GM13977 (cell line): ENCODE results near the gene KLHL40.

Experiments
- DNase-seq: peaks from one replicate; pipeline ENCODE4 v3.0.0; 2012; ENCODE audit warnings: low spot score
- in situ Hi-C: fragments of 300-500 bp; cut with MboI; formaldehyde crosslinking; loops from one replicate; pipeline ENCODE4 v1.12.0; 2022; ENCODE audit warnings: low sequenced_read_pairs, low pct_unique_long_range_greater_than_20kb, mixed read lengths, inconsistent platforms; ENCODE audit not compliant: unreplicated experiment
- TF ChIP-seq, protein P1 (sequence below): IDR thresholded peaks from 2 replicates; pipeline ENCODE4 v1.5.1; 2012; ENCODE audit warnings: mild to moderate bottlenecking, control low read depth; ENCODE audit not compliant: insufficient read depth; ENCODE audit errors: extremely low read depth, missing control alignments

The KLHL40 gene

GRCh38 chr3:42656680-42657610 is 28.4 kb upstream of the KLHL40 start:
- in situ Hi-C loops = no loop called here
- TF ChIP-seq, protein P1, sequence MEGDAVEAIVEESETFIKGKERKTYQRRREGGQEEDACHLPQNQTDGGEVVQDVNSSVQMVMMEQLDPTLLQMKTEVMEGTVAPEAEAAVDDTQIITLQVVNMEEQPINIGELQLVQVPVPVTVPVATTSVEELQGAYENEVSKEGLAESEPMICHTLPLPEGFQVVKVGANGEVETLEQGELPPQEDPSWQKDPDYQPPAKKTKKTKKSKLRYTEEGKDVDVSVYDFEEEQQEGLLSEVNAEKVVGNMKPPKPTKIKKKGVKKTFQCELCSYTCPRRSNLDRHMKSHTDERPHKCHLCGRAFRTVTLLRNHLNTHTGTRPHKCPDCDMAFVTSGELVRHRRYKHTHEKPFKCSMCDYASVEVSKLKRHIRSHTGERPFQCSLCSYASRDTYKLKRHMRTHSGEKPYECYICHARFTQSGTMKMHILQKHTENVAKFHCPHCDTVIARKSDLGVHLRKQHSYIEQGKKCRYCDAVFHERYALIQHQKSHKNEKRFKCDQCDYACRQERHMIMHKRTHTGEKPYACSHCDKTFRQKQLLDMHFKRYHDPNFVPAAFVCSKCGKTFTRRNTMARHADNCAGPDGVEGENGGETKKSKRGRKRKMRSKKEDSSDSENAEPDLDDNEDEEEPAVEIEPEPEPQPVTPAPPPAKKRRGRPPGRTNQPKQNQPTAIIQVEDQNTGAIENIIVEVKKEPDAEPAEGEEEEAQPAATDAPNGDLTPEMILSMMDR = no peak
- DNase-seq = no peak

DNA sequence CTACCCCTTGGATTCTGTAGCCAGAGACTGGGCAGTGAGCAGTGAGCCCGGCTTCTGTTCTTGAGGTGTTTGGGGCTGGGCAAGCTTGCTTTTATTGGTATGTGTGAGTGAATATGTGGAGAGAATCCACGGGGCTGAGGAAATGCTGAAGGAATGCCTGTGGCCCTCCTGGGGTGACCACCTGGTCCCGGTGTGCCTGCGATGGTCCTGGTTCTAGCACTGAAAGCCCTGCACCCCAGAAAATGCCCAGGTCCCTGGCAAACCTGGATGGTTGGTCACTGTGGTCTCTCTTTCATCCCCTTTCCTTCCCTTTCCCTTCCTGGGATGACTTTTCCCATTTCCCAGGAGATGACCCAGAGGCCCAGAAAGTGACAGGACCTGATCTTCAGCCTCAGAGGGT is 27.7 kb upstream of the KLHL40 start:
- in situ Hi-C loops = no loop called here
- TF ChIP-seq, protein P1 = no peak
- DNase-seq = no peak

GRCh38 chr3:42658091-42658770 is 27.1 kb upstream of the KLHL40 start:
- in situ Hi-C loops = no loop called here
- TF ChIP-seq, protein P1 = no peak

GRCh38 chr3:42658771-42659390 is 26.5 kb upstream of the KLHL40 start:
- DNase-seq = no peak
- in situ Hi-C loops = no loop called here
- TF ChIP-seq, protein P1 = no peak

More at GRCh38 chr3:42658091-42658770, 27.1 kb upstream of the KLHL40 start:
- DNase-seq = no peak

- in situ Hi-C loops = no loop called here
- peak; percentile 27 for DNase-seq
- TF ChIP-seq, protein P1 = no peak
These were observed 25.7 kb upstream of the KLHL40 start for GRCh38 chr3:42659451-42660130.
